Right ventricle myocardium inferior (tissue), 1 donor: ENCODE results near the gene LYST. TPM values are rescaled to one million over a fixed set of nuclear protein-coding genes. Genes with fewer than 3 reads are reported as not detected.
"Not testable (repeated sequence)": the region's sequence is repeated elsewhere in the genome, so short reads cannot be mapped to it uniquely, and the experiment has no call there.

Source experiments
- ATAC-seq: fragments of 200-7000 bp; cut with Tn5 transposase; one replicate; pipeline ENCODE4 v1.9.1; 2020; ENCODE audit warnings: mild to moderate bottlenecking, moderate library complexity
- DNase-seq: peaks from one replicate; pipeline ENCODE4 v3.0.0; 2021; ENCODE audit errors: missing footprints
- intact Hi-C: fragments of 100-400 bp; cut with DNase I; formaldehyde crosslinking; loops from one replicate; pipeline ENCODE4 v1.11.0; 2022
- total RNA-seq: library from RNA; stranded (reverse); fragmentation: NEBNext Ultra II Directional; extraction: Animal tissue kit (Norgen Biotek cat#: 25700); gene quantifications from one replicate; pipeline ENCODE4 v1.2.1, GENCODE V29; 2021
- donor health status: DM: no; HTN: yes; CAD: no; lungs with severe emphysema.

LYST gene
- total RNA-seq, 1 donor from 2014 or later = 10.6 TPM

DNA sequence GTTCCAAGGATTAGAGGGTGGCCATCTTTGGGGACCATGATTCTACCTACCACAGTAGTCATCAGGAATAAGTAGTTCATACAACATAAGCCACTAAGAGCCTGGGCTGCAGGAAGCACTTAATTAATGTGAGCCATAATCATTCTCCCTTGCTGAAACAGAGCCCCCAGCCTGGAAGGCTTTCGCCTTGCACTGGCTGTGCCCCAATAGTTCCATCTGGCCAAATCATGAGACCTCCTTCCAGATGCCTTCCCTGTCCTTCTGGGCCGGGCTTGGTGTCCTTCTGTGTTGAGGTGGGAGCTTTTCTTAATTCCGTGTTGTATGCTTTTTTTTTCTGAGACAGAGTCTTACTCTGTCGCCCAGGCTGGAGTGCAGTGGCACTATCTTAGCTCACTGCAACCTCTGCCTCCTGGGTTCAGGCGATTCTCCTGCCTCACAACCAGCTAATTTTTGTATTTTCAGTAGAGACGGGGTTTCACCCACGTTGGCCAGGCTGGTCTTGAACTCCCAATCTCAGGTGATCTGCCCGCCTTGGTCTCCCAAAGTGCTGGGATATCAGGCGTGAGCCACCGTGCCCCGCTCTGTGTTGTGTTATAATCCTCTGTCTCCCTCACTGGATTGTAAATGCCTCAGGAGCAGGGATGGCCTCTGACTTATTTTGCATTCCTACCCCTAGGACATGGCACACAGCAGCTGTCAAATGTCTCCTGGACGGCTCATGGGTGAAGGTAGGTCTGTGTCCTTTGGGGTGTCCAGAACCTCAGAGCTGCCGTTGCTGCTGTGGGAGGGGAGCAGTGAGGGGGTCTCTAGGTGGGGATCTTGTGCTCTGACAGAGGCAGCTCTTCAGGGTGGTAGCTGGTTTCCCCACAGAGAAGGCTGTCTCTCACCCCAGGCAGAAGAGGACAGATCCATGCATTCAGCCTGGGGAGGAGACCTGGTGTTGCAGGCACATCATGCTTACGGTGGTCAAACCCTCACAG lies 227.2 kb downstream of the LYST start:
- intact Hi-C loops = no loop called here
- ATAC-seq (no peak), DNase-seq (no peak)

GRCh38 chr1:235638612-235639011 lies 228.1 kb downstream of the LYST start:
- DNase-seq, intact Hi-C loops, ATAC-seq: not testable (repeated sequence)

GRCh38 chr1:235637756-235638534 lies 228.8 kb downstream of the LYST start:
- ATAC-seq = no peak
- no peak for DNase-seq
- intact Hi-C loops = no loop called here

DNA sequence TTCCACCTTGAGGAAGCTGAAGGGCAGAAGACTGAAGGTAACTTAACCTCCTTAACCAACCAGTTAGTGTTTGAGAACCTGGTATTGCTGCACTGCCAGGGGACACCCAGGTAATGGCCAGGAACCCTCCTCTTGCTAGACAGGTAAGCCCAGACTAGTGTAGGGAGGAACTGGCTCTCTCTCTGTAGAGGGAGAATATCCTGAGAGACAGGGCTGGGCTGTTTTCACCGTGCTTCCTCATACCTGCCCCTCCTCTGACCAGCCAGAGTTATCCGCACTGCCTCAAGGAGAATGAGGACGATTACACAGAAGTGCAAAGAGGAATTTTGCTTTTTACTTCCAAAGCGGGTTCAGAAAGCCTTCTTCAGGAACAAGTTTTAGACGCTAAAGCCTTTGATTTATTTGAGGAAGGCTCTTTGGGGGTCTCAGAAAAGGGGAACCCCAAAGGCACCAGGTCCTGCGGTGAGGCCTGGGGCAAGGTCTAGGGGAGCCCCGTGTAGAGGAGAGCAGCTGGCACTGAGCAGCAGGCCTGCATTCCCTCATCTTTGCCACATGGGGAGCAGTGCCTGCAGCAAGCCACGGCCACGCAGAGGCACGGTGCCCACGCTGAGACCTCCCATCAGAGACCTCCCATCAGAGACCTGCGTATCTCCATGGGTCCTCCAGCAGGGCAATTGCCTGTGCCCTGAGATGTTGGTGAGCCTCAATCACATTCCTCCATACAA lies 230.6 kb downstream of the LYST start:
- ATAC-seq = no peak

GRCh38 chr1:235632506-235633401 lies 234.0 kb downstream of the LYST start:
- intact Hi-C loops = no loop called here
- DNase-seq (no peak), ATAC-seq (no peak)

More for the DNA sequence above, 230.6 kb downstream of the LYST start:
- DNase-seq = no peak
- intact Hi-C loops = no loop called here

DNA sequence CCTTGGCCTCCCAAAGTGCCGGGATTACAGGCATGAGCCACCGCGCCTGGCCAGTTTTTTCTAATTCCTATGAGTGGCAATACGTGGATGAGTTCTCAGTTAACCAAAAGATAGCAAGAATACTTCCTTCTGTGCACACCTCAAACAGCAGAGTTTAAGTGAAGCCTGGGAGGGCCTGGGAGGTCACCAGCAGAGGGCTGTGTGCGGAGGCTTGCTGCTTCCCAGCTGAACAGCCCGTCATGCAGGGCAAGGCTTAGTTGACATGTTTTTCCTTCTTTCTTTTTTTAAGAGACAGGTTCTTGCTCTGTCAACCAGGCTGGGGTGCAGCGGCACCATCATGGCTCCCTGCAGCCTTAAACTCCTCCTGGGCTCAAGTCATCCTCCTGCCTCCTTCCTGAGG lies 234.9 kb downstream of the LYST start:
- intact Hi-C loops = no loop called here
- DNase-seq = no peak

GRCh38 chr1:235628316-235629005 lies 238.2 kb downstream of the LYST start:
- DNase-seq (no peak), ATAC-seq (no peak)
- intact Hi-C loops = no loop called here

More for the DNA sequence above, 234.9 kb downstream of the LYST start:
- no peak for ATAC-seq

DNA sequence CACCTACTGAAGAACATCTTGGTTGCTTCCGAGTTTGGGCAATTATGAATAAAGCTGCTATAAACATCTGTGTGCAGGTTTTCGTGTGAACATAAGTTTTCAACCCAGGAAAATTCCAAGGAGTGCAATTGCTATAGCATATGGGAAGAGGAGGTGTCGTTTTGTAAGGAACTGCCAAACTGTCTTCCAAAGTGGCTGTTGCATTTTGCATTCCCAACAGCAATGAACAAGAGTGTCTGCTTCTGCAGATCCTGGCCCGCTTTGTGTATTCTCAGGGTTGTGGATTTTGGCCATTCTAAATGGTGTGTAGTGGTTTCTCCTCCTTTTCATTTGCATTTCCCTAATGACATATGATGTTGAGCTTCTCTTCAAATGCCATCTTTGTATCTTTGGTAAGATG lies 240.9 kb downstream of the LYST start:
- no peak for DNase-seq
- no peak for ATAC-seq
- intact Hi-C loops = no loop called here

DNA sequence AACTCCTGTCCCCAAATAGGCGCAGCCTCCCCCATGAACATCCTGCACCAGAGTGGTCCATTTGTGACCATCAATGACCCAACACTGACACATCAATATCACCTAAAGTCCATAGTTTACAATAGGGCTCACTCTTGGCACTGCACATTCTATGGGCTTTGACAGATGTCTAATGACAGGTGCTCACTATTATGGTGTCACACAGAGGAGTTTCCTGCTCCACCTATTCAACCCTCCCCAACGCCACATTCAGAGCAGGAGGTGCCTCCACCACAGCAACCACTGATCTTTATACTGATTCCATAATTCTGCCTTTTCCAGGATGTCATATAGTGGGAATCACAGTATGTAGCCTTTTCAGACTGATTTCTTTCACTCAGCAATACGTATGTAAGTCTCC lies 241.4 kb downstream of the LYST start:
- ATAC-seq (no peak), DNase-seq (no peak)
- intact Hi-C loops = no loop called here

GRCh38 chr1:235624721-235625333 lies 241.9 kb downstream of the LYST start:
- ATAC-seq (no peak), DNase-seq (no peak)
- intact Hi-C loops = no loop called here

DNA sequence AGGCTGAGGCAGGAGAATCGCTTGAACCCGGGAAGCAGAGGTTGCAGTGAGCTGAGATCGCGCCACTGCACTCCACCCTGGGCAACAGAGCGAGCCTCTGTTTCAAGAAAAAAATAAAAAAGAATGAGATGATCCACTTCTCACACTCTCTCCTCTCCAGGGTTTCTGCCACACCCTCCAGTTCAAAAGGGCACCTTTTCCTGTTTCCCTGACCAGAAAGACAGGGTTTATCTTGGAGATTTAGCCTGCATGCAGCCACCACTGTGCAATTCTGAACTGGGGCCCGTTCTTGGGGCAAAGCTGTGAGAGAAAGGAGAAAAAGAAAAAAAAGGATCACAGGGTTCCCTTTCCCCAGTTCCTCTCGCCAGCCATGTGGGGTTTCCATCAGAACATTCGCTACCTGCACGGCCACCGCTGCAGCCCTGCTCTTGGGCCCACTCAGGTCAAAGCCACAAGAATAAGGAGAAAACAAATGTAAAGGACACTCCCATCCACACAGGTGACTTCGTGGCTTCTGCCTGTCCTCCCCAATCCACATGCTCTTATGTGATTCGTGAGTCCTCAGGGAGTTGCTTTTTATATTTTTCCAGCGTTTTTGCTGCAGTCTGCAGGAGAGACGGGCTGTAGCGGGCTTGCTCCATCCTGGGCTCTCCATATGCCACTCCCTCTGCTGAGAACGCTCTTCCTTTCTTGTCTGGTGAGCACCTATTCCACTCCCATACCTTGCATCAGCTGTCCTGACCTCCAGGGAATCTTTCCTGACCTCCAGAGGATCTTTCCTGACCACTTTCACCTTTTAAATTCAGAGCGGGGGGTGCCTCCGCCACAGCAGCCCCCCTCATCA lies 243.5 kb downstream of the LYST start:
- ATAC-seq = no peak
- intact Hi-C loops = no loop called here

DNA sequence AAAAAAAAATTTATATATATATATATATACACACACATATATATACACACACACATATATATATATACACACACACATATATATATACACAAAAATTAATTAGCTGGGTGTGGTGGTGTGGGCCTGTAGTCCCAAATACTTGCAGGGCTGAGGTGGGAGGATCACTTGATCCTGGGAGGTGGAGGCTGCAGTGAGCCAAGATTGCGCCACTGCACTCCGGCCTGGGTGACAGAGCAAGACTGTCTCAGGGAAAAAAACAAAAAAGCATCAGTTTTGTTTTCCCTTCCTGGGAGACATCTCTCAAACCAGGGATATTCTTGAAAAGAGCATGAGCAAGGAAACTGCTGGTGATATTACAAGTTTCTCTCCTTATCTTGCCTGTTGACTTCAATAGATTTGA lies 247.6 kb downstream of the LYST start:
- ATAC-seq, intact Hi-C loops, DNase-seq: not testable (repeated sequence)

More for the DNA sequence above, 243.5 kb downstream of the LYST start:
- no peak for DNase-seq

GRCh38 chr1:235617808-235618207 lies 248.9 kb downstream of the LYST start:
- ATAC-seq (no peak), DNase-seq (no peak)
- intact Hi-C loops = no loop called here

DNA sequence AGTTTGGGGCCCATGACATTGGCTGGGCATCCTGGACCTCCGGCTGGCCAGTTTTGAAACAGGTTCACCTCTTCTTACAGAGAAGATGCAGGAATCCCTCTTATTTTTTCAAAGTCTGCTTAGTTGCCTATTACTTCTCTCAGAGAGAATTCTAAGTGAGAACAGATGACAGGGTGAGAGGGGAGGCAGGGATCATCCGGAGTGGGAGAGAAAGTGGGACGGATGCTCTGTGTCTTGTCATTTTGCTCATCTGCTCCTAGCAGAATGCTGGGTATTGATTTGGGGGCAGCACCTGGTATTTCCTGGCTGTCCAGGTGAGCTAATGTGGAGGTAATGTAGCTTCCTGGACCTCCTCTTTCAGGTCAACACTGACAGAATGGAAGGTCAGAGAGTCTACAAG lies 249.6 kb downstream of the LYST start:
- ATAC-seq (no peak), DNase-seq (no peak)
- intact Hi-C loops = no loop called here

GRCh38 chr1:235614442-235614954 lies 252.2 kb downstream of the LYST start:
- DNase-seq (no peak), ATAC-seq (no peak)
- intact Hi-C loops = no loop called here

DNA sequence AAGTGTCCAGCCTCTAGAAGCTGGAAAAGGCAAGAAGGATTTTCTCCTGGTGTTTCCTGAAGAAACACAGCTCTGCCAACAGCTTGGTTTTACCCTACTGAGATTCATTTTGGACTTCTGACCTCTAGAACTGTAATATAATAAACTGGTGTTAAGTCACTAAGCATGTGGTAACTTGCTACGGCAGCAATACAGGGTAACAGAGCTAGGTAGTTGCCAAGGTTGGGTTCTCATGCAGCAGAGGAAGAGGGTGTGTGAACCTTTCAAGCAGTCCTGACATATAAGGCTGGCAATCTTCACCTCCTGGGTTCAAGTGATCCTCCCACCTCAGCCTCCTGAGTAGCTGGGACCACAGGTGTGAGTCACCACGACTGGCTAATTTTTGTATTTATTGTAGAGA lies 253.1 kb downstream of the LYST start:
- intact Hi-C loops = no loop called here
- no peak for DNase-seq
- no peak for ATAC-seq
